HG03342 (cell line): ENCODE results near the gene UTP11.

ENCODE experiments used
- ATAC-seq: cut with Tn5 transposase; IDR thresholded peaks from one replicate; pipeline ENCODE4 v1.9.1; 2021; ENCODE audit warnings: mild to moderate bottlenecking, moderate library complexity; ENCODE audit not compliant: unreplicated experiment

The UTP11 gene

DNA sequence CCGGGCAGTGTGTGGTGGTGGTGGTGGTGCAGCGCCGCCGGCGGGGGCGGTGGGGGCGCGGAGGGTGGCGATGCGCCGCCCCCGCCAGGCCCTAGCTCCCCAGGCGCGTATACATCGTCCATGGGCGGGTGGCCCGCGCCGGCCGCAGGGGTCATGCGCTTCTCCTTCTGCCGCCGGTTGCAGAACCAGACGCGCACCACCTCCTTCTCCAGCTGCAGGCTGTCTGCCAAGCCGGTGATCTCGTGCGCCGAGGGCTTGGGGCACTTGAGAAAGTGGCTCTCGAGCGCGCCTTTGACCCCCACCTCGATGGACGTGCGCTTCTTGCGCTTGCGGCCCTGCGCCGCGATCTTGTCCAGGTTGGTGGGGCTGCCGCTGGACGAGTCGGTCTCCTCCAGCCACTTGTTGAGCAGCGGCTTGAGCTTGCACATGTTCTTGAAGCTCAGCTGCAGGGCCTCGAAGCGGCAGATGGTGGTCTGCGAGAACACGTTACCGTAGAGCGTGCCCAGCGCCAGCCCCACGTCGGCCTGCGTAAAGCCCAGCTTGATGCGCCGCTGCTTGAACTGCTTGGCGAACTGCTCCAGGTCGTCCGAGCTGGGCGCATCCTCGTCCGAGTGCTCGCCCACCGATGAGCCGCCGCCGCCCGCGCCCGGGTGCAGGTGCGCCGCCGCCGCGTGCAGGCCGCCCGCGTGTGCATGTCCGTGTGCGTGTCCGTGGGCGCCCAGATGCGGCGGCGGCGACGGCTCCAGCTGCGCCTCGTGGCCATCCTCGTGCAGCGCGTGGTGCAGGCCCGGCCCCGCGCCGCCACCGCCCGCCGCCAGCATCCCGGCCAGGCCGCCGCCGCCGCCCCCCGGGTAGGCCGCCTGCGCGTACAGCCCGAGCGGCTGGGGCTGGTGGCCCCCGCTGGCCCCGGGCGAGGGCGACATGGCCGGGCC, 33.1 kb downstream of the UTP11 start:
- ATAC-seq: peak; percentile 8

DNA sequence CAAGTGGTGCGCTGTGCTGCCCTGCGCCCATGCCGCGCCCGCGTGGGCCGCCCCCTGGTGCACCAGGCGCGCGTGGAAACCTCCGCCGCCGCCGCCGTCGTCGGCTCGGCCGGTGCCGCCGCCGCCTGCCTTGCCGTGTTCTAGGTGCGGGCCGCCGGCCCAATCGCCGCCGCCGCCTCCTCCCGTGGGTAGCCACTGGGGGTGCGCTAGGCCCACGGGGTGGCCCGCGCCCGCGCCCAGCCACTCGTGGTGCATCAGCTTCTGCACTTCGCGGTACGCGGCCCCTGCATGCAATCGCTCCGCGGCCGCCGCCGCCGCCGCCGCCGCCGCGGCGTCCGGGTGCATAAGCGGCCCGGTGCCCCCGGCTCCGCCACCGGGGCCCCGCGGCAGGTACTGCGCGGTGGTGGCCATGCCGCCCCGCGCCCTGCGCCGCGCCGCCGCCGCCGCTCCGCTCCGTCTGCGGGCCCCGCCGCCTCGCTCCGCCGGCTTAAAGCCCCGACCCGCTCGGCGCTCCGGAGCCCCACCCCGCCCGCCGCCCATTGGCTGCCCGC, 33.9 kb downstream of the UTP11 start, which contains the start of gene POU3F1:
TSS of gene POU3F1 (minus strand) at position 461 of the 551 bp plus-strand sequence. CDS start at position 411, 50 bp downstream.
- ATAC-seq: no peak

DNA sequence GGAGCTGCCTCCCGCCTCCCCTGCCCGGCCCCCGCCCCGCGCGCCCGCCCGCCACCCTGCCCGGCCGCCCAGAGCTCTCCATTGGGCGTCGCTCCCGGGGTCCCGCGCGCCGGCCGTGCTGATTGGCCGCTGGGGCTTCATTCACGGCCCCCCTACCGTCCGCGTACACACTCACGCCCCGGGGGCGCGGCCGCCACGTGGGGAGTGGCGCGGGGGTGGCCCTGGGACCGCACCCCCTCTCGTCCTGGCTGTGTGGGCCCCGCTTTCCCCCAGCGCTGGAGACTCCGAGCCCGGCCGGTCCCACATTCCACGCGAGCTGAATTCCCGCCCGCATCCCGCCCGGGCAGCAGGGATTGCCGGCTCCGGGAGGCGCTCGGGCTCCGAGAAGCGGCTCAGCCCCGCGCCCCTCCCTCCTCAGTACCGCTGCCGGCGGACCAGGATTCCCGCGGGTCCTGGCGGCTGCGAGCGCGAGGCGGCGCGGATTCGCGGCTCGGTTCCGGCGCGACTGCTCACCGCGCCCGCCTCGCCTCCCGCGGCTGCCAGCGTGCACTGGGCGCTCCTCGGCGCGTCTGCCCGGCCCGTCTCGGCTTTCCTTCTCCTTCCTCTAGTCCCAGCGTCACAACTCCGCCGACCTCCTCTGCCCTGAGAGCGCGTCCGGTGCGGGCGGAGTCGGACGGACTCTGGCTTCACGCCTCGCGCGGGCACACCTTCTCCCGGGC, 34.5 kb downstream of the UTP11 start:
- peak; percentile 47 for ATAC-seq

DNA sequence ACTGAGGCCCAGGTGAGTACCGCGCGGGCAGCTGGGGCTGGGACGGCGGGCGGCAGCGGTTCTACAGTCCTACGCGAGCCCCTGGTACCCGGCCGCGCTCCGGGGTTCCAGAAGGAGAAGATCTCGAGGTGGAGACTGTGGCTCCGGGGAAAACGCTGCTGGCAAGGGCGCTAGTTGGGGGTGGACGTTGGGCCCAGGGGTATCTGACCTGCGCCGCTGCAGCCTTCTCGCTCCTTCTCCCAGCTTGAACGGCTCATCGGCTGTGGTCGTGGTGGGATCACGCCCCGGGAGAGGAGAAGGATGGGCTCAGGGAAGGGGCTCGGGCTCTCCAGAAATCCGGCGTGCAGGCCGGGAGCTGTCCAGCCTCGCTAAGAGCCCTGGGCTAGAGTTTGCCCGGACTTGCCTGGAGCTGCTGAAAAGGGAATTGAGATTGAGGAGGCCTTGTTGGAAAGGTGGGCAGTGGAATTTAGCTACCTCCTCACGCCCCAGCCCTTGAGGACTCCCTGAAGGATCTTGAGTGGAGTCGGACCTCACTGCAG, 35.1 kb downstream of the UTP11 start:
- no peak for ATAC-seq

DNA sequence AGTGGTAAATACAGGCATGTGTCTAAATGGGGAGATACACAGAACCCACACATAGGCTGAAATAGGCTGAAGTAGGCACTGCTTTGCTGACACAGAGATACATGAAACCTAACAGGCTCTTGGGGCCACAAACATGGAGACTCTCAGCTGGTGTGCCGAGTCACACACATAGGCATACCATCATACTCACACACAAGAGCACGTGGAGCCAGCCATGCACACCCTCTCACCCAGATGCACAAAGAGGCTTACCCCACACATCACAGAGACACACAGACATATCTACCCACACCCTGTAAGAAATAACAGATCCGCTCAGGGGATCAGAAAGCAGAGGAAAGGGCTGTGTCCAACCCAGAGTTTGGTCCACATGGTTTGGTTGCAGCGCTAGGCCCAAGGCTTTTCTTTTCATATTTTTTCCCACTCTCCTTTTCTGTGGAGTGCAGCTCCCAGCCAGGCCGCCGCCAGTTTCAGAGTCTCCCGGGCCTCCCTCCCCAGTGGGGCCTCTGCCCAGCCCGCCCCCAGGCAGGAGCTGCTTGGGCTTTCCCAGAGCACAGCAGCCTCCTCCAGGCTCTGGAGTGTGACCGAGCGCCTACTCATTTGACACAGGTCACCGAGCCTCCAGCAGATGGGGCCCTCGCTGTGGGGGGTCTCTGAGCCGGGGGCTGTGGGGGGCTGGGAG, 38.0 kb downstream of the UTP11 start:
- no peak for ATAC-seq

DNA sequence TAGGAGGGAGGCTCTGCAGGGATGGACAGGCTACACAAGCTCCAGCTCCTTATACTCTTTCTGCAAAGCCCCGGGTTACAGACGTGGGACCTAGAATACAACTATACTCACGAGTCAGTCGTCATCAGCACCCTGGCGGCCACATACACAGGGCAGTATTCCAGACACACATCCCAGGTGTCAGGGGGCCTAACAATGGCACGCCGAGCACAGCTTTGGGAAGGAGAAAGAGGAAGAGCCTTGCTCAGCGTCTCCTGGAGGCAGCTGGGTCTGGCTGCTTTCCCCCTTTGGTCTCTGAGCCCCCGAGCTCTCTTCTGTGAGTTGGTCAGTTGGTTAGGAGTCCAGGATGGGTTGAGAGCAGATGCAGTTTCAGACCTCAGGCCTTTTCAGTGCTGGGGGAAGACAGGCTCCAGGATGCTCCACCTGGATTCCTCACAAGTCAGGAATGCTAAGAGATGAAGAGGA, 38.6 kb downstream of the UTP11 start:
- ATAC-seq: no peak

DNA sequence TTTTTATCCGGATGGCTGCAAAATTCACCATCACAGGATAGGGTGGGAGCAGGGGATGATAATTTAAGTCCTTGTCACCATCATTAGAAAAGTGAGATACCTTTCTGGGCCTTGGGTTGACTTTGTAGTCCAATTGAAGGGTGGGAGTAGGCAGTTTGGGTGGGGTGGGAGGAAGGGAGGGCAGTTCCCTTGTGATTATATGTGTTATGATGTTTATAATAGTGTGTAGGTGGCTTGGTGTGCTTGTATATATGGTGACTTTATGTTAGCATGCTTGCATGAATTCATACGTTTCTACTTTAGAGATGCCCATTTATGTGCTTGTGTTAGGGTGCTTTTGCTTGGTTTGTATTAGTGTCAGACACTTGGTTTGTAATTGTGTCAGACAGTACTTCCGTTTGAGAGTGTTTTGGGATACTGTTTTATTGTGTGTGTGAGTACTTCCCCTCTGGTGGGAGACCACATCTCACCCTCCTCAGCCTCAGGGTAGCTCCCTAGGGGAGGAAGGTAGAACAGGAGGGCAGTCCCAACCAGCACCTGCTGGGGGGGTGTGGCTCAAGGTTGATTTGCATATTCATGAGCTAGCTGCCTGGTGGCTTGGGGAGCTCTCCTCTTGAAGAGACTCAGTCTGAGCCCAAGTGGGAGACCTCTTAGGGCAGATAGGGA, 40.3 kb downstream of the UTP11 start:
- ATAC-seq: peak; percentile 58

DNA sequence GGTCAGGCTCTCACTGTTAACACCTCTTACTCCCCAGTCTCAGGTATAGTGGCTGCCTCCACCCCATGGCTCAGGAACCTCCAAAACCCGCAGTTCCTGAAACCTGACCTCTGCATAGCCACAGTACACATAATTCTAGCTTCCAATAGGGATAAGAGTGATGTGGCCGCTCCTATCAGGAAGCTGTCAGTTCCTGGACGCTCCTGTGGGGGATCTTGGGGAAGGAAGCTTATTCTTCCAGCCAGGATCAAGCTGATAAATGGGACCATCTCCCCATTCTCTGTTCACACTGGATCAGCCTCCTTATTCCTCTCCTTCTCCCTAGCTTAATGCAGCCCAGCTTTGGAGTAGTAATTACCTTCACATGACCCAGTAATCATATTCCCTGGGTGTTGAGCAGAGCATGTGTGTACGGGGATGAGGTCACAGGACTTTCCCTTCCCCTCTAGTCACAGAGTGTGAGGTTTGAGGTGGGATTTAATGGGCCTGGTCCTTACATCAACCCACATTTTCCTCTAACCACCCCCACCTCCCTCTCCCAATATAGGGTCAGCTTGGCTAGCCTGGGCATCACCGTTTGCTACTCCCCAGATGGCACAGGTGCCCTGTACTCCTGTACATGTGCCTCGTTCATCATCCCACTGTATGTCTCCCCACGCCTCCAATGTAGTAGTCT, 41.0 kb downstream of the UTP11 start:
- ATAC-seq: no peak

DNA sequence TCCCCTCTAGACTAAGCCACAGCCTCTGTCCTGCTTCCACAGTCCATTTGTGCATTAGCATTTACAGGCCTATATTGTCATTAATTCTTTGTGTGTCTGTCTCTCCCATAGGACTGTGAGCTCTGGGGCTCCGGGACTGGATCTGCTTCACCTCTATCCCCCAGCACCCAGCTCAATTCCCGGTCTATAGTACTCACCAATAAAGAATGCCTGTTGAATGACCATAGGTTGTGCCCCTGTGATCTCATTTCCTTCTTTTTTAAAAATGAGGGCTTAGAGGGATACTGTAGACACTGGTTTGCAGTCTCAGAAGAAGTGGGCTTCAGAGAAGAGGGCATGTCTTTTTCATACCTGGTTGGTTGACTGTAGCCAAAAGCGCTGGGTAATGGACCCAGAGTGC, 42.9 kb downstream of the UTP11 start:
- no peak for ATAC-seq

DNA sequence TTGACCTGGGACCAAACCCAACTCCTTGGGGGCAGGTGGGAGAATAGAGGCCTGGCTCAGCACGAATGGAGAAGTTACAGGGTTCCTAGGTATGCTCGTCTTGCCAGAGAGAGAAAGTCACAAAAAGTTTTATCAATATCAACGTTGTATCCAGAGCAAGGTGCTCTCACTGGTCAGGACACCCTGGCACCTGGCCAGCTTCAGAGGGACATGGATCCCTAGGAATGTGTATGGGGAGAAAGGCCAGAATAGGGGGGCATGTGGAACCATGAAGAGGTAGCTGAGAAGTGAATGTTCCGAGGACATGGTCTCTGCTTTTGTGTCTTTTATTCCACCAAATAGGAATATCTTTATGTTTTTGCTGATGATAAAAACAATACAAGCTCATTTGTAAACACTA, 43.4 kb downstream of the UTP11 start:
- no peak for ATAC-seq

DNA sequence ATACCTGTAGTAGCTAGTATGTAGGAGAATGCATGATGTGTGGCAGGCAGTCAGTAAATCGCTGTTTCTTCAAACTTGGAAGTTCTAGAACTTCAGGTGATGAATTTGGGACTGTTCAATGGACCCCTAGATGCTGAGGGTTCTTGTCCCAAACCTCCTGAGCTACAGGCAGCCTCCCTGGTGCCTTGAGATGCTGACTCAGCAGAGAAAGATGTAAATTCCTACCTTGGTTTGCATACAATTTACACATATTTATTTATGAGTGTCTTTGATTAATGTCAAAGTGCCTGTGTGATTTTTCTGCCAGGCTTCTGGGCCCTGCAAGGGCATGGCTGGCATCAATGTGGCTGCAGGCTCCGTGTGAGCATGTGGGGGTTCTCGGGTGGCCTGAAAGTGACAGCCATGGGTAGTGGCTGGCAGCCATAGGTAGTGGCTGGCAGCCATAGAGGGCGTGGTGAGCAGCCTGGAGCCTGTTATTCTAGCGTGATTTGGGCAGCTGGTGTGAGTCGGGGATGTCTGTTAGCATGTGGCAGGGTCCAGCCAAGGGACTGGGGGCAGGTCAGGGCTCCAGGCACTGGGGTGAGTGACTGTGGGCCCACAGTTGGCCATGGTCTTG, 47.2 kb downstream of the UTP11 start:
- no peak for ATAC-seq

DNA sequence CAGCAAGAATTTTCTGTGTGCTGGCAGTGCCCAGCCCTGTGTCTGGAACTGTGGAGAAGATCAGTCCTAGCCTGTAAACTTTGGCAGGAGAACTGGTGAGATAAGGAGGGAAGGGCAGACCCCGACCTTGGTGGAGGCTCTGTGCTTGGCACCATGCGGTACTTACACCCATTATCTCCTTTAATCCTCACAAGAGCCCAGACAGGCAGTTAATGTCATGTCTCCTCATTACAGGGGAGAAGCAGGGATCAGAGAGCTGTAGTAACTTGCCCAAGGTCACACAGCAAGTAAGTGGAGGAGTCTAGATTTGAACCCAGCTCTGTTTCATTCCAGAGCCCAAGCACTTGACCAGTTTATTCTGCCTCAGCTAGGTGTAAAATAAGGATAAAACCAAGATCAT, 48.0 kb downstream of the UTP11 start:
- ATAC-seq: no peak

DNA sequence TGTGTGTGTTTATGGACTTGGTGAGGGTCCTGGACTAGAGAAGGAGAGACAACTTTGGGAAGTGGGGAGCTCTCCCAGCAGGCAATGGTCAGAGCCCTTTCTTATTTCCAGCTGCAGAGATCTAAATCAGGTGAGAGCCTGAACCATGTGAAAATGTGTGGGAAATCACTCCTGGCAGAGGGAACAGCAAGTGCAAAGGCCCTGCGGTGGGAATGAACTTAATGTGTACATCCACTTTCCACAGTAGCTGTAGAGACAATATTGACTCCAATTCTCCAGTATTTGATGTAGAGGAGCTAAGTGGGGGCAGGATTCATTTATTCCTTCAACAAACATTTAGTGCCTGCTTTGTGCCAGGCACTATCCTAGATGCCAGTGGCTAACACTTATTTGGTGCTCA, 48.8 kb downstream of the UTP11 start:
- no peak for ATAC-seq

DNA sequence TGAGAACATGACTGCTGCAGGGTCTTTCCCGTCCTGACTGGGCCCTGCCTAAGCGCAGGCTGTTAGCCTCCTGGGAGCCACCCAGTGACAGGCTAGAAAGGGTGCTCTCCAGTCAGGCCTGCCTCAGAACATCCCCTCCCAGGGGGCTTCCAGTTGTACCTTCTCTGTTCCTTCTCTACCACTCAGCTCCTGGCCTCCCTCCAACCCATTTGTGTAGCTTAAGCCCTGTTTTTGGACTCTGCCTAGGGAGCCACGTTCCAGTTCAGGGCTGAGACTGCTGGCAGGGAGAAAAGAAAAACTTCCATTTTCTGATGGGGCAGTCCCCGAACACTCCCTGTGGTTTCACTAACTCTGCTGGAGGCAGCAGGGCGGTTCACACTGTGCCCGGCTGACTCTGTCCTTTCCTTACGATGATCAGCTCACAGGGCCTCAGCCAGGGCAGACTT, 49.4 kb downstream of the UTP11 start:
- ATAC-seq: peak; percentile 60

DNA sequence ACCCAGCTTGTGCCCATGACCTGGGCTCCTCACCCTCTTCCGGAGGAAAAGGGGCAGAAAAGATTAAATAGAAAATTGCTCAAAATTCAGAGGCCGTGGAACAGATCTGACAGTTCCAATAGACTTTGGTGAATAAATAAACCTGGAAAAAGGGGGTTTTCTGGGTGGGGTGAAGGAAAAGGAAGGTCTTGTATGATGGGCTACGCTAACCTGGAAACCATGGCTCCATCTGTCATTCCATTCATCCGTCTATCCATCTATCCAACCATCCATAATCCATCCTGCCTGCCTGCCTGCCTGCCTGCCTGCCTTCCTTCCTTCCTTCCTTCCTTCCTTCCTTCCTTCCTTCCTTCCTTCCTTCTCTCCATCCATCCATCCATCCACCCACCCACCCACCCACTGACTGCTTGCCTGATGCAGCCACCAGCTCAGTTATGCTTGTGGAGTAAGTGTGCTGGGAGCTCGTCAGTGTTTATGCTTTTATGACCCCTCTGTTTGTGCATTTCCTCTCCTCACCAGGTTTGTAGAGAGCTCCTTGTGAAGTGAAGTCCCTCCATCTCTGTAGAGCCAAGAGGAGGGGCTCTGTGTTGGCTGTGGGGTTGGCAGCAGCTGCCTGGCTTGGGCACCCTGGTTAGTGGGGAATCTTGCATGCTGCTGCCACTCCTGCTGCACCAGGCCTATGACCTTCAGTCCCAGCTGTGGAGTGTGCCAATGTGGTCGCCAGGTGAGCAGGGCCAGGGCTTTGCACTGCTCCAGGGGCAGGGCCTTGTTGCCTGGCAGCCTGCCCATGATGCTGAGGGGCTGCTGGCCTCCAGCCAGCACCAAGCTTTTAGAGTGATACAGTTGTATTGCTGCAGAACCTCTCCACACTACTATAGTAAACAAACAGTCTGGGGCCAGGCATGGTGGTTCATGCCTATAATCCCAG, 50.1 kb downstream of the UTP11 start:
- ATAC-seq: no peak

DNA sequence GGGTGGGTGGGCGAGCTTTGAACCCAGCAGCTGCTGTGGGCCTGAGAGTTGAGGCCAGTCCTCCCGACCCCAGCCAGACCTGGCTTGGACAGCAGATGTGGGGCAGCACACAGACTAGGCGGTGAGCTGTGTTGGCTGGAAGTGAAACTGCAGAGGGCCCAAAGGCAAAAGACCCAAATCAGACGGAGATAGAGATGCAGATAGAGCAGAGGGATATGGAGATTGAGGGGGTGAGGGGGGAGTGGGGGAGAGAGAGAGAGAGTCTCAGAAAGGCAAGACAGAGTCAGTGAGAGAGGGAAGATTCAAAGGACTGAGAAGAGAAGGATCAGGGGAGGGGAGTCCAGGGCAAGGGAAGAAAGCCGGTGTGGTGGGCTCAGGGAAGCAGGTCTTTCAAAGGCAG, 51.1 kb downstream of the UTP11 start:
- no peak for ATAC-seq

DNA sequence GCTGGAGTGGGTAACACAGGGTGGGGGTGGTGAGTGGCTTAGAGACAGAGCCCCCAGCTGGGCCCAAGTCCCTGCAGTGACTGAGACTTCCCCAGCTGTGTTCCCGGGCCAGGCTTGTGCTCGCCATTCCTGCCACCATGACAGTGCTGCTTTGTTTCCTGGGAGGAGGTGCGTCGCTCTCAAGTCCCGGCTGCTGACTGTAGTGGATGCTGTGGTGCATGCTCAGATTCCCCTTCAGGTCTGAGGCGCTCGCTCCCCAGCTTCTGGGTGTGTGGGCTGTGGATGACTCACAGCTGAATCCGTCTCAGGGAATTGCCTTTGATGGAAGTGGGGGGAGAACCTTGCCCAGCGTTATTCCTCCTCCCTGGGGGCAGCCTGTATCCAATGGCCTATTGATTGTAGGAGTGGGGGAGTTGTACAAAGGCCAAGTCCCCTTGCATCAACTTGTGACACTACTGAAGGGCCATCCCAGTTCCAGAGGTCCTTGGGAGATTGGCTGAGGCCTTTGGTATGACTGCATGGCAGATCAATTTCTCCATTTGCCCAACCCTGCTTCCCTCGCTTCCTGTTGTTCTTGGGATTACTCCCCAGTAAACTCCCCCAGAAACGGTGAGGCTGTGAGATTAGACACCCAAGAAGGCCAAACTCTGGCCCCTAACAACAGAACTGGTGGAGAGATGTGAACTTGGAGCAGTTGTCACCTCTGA, 51.8 kb downstream of the UTP11 start:
- no peak for ATAC-seq
